Endothelial cell of umbilical vein (primary cell): ENCODE results near the gene STOML1. TPM values are rescaled to one million over a fixed set of nuclear protein-coding genes. Genes with fewer than 3 reads are reported as not detected.

Experiments used
- BruUV-seq: library from RNA; stranded (reverse); fragments of 400-500 nt; replicated peaks from 2 replicates; lab custom pipeline; 2021; lab: Mats Ljungman, UMichigan
- CTCF ChIA-PET: fragments of 300-600, 350-600 bp; sonication (Branson Sonifier 250); formaldehyde crosslinking; loops from one replicate; lab custom pipeline; 2021; ENCODE audit warnings: antibody characterized with exemption, inconsistent platforms; lab: Charles Lee
- POLR2A ChIA-PET: fragments of 300-600, 350-600 bp; sonication (Branson Sonifier 250); formaldehyde crosslinking; loops from one replicate; lab custom pipeline; 2021; ENCODE audit warnings: antibody characterized with exemption, inconsistent platforms; lab: Charles Lee
- DNase-seq: peaks from one replicate; pipeline ENCODE4 v3.0.0-alpha.2; 2011; ENCODE audit warnings: low read depth, low spot score
- FAIRE-seq: peaks from 2 replicates; lab custom pipeline; 2011; peaks lifted over from hg19 to GRCh38; lab: Jason Lieb, UNC
- H2AFZ ChIP-seq: 2 replicates; pipeline ENCODE4 v1.6.0; 2012; ENCODE audit warnings: low read depth, low read length, control low read depth, inconsistent platforms
- H3K27ac ChIP-seq: 2 replicates; pipeline ENCODE4 v1.5.1; 2011; ENCODE audit warnings: low read depth, mild to moderate bottlenecking, control low read depth, low read length, moderate library complexity; ENCODE audit not compliant: insufficient read depth
- H3K27me3 ChIP-seq, 2 experiments: 2 replicates each; pipeline versions ENCODE4 v1.6.0 to v1.6.1; 2011; ENCODE audit warnings: low read length in 2 of 2, mixed read lengths in 1 of 2; ENCODE audit not compliant: control insufficient read depth in 2 of 2, insufficient read depth in 2 of 2
- H3K36me3 ChIP-seq, 2 experiments: 2 replicates in 1 of 2; 3 replicates in 1 of 2; pipeline ENCODE4 v1.5.1; 2011; ENCODE audit warnings: low read length in 2 of 2, mild to moderate bottlenecking in 1 of 2, moderate library complexity in 1 of 2; ENCODE audit not compliant: control insufficient read depth in 2 of 2, insufficient read depth in 2 of 2; ENCODE audit errors: extremely low read depth in 1 of 2
- H3K4me1 ChIP-seq: 3 replicates; pipeline ENCODE4 v1.5.1; 2011; ENCODE audit warnings: mild to moderate bottlenecking, low read length; ENCODE audit not compliant: control insufficient read depth, insufficient read depth; ENCODE audit errors: extremely low read depth
- H3K4me2 ChIP-seq: 2 replicates; pipeline ENCODE4 v1.6.1; 2011; ENCODE audit warnings: low read length, control low read depth, mixed read lengths; ENCODE audit not compliant: insufficient read depth
- H3K4me3 ChIP-seq, 3 experiments: fragments of 200-600 bp in 1 of 3; sonication (generic), shearing (Covaris generic) in 1 of 3; replicated peaks in 1 of 3; 2 replicates each; pipeline ENCODE4 v1.5.1; 2011 to 2016; ENCODE audit warnings: control low read depth in 3 of 3, low read length in 3 of 3, mild to moderate bottlenecking in 2 of 3, inconsistent platforms in 1 of 3, low read depth in 1 of 3, moderate library complexity in 1 of 3; ENCODE audit not compliant: insufficient read depth in 1 of 3
- H3K79me2 ChIP-seq: 2 replicates; pipeline ENCODE4 v1.6.0; 2012; ENCODE audit warnings: low read length, inconsistent platforms; ENCODE audit not compliant: control insufficient read depth, insufficient read depth
- H3K9ac ChIP-seq: replicated peaks from 2 replicates; pipeline ENCODE3; 2011; ENCODE audit warnings: low read length, control low read depth; ENCODE audit not compliant: insufficient read depth; ENCODE audit errors: extremely low read depth
- H3K9me1 ChIP-seq: replicated peaks from 3 replicates; pipeline ENCODE4 v1.6.0; 2011; ENCODE audit warnings: mild to moderate bottlenecking, low read length; ENCODE audit not compliant: control insufficient read depth, insufficient read depth; ENCODE audit errors: extremely low read depth
- H3K9me3 ChIP-seq: replicated peaks from 2 replicates; pipeline ENCODE4 v1.5.1; 2012; ENCODE audit warnings: low read length, inconsistent platforms; ENCODE audit not compliant: control insufficient read depth, insufficient read depth
- H4K20me1 ChIP-seq: replicated peaks from 2 replicates; pipeline ENCODE3; 2011; ENCODE audit warnings: mild to moderate bottlenecking, low read length; ENCODE audit not compliant: control insufficient read depth, insufficient read depth; ENCODE audit errors: extremely low read depth
- CTCF ChIP-seq, 2 donors: IDR thresholded peaks; 1 replicate in 1 of 2; 2 replicates in 1 of 2; pipeline ENCODE4 v1.5.1; 2011; ENCODE audit warnings: low read length in 2 of 2, mild to moderate bottlenecking in 2 of 2, moderate library complexity in 2 of 2, control low read depth in 1 of 2, inconsistent platforms in 1 of 2, low read depth in 1 of 2; ENCODE audit not compliant: insufficient read depth in 1 of 2; ENCODE audit errors: extremely low read depth in 1 of 2
- MAX ChIP-seq: IDR thresholded peaks from 2 replicates; pipeline ENCODE4 v1.6.1; 2011; ENCODE audit not compliant: insufficient read depth, insufficient read length
- POLR2A ChIP-seq: IDR thresholded peaks from 2 replicates; pipeline ENCODE4 v1.6.1; 2012; ENCODE audit warnings: low read depth, mild to moderate bottlenecking, control low read depth, low read length
- POLR2AphosphoS5 ChIP-seq: IDR thresholded peaks from 2 replicates; pipeline ENCODE4 v1.6.1; 2012; ENCODE audit warnings: low read depth, mild to moderate bottlenecking, control low read depth, low read length, moderate library complexity; ENCODE audit not compliant: insufficient read depth
- dilution Hi-C: fragments of 300-500 bp; cut with MboI; formaldehyde crosslinking; loops from one replicate; pipeline ENCODE4 v1.15.0; 2019; ENCODE audit warnings: low sequenced_read_pairs; ENCODE audit not compliant: extremely low pct_ligation_motif_present
- intact Hi-C: fragments of 100-400 bp; cut with micrococcal nuclease; formaldehyde crosslinking; loops from one replicate; pipeline ENCODE4 v1.10.0; 2022
- polyA plus RNA-seq, 4 experiments: library from polyadenylated mRNA; depleted of rRNA in 3 of 4; stranded (reverse) in 3 of 4; unstranded in 1 of 4; fragments of >200 nt; gene quantifications; 2 replicates each; pipeline versions ENCODE4 v1.2.1 to v1.2.3, GENCODE V29; 2011 to 2012; ENCODE audit warnings: missing spikeins in 1 of 4
- total RNA-seq: library from RNA; stranded (reverse); gene quantifications from 2 replicates; pipeline ENCODE4 v1.2.3, GENCODE V29; 2021

Gene STOML1
- total and polyA plus RNA-seq, 2 donors (not counting 3 experiments of a cell fraction or from before 2014, with no cell fraction given) = 12.9 to 15.4 TPM

- dilution Hi-C loops = no loop called here
- H4K20me1 ChIP-seq = no peaks in the 10 kb centered on the region
- peak overlapping the region; percentile 84 for H3K9ac ChIP-seq
- peak overlapping the region; percentile 86 to 96 (median 92) for H3K4me3 ChIP-seq
- ChIA-PET CTCF (interaction anchor here (0.7 to 4.0 kb wide), 15 partner anchors 8 to 53 kb away, joined by 3 to 65 read pairs (median 5); no protein-coding TSS in a partner anchor), POLR2A (interaction anchor here (0.7 to 1.5 kb wide), 4 partner anchors 12 to 20 kb away, joined by 3 read pairs; no protein-coding TSS in a partner anchor)
- H3K4me2 ChIP-seq = peak overlapping the region; percentile 97
- no peaks in the 10 kb centered on the region for H3K27me3 ChIP-seq
- peaks cover 36% of the 10 kb centered on the region for H3K4me1 ChIP-seq
- FAIRE-seq (peak; percentile 76), DNase-seq (no peak)
- H3K9me1 ChIP-seq = no peaks in the 10 kb centered on the region
- intact Hi-C loops = loop anchor here (1.0 to 2.0 kb wide), 3 partner anchors 16 to 68 kb away; partner anchors contain the start of gene LOXL1
- H3K9me3 ChIP-seq = no peaks in the 10 kb centered on the region
- H3K27ac ChIP-seq = peak overlapping the region; percentile 34
- TF ChIP-seq POLR2A (peak; percentile 23), CTCF (IDR thresholded peaks at IDR 0.05; ENCODE audit: extremely low read depth in 1 of 2, insufficient read depth in 1 of 2, low read depth in 1 of 2, low read length in 2 of 2) (no peak)
- peaks cover 5 to 9% of the 10 kb centered on the region in 2 experiments for H3K36me3 ChIP-seq
- H2AFZ ChIP-seq = no peak overlapping the region
- peaks cover 50% of the 10 kb centered on the region for H3K79me2 ChIP-seq
- no TSS peak for BruUV-seq
Measured at GRCh38 chr15:73994912-73995622, 3.0 kb upstream of the STOML1 start.

DNA sequence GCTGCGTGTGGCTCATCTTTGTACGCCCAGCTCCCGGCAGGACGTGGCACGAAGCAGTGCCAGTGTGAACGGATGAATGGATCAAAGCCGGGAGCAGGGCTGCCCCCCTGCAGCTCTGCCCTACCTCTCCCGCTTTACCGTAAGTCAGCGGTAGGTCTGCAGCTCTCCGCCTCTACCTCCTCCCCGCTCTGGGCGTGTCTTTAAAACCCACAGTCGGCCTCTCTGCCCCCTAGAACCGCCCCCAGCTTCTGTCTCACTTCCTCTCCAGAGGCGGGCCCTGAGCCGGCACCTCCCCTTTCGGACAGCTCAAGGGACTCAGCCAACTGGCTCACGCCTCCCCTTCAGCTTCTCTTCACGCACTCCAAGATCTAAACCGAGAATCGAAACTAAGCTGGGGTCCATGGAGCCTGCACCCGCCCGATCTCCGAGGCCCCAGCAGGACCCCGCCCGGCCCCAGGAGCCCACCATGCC is 2.4 kb upstream of the STOML1 start, which contains the start of gene PML:
Gene PML, plus strand, starts transcription at position 304 of the 471 bp plus-strand sequence. Its CDS starts 97 bp downstream, at position 401.
- dilution Hi-C loops (no loop called here), intact Hi-C loops (loop anchor here (1.0 to 2.0 kb wide), 3 partner anchors 17 to 68 kb away; partner anchors contain the start of gene LOXL1)
- H3K36me3 ChIP-seq = peaks cover 5 to 9% of the 10 kb centered on the region in 2 experiments
- H3K9ac ChIP-seq = peak within 1 kb of the TSS; percentile 84
- no peak for TF ChIP-seq MAX
- peak; percentile 52 for TF ChIP-seq POLR2AphosphoS5
- no TSS peak for BruUV-seq
- DNase-seq (peak; percentile 96), FAIRE-seq (peak; percentile 98)
- H3K79me2 ChIP-seq = peaks cover 46% of the 10 kb centered on the region
- no peaks in the 10 kb centered on the region for H4K20me1 ChIP-seq
- H3K4me2 ChIP-seq = peak within 1 kb of the TSS; percentile 97
- peak within 1 kb of the TSS; percentile 86 to 96 (median 92) for H3K4me3 ChIP-seq
- POLR2A ChIA-PET = interaction anchor here (0.7 to 1.5 kb wide), 5 partner anchors 11 to 46 kb away, joined by 3 read pairs; no protein-coding TSS in a partner anchor
- no peaks in the 10 kb centered on the region for H3K9me1 ChIP-seq
- H3K4me1 ChIP-seq = peaks cover 42% of the 10 kb centered on the region
- no peaks in the 10 kb centered on the region for H3K27me3 ChIP-seq
- peak within 1 kb of the TSS; percentile 96 for H2AFZ ChIP-seq
- H3K9me3 ChIP-seq = no peaks in the 10 kb centered on the region
- peak within 1 kb of the TSS; percentile 34 for H3K27ac ChIP-seq
- CTCF ChIA-PET = interaction anchor here (0.7 to 4.0 kb wide), 15 partner anchors 8 to 54 kb away, joined by 3 to 65 read pairs (median 5); no protein-coding TSS in a partner anchor
